Uterus (tissue), 2 donors: ENCODE results near the gene TMEM95.
A peak's percentile ranks its signal among the peaks of the same experiment; 100 is the strongest.

Experiments used
- CTCF ChIP-seq, 4 experiments: fragments of 200-600 bp in 2 of 4; fragments of 450-650 bp in 2 of 4; sonication (generic) in 2 of 4; IDR thresholded peaks; one replicate each; pipeline ENCODE4 v1.5.1; 2016 to 2019; ENCODE audit warnings: antibody characterized with exemption in 4 of 4, mild to moderate bottlenecking in 2 of 4, moderate library complexity in 1 of 4
- POLR2A ChIP-seq, 2 donors: fragments of 450-650 bp; IDR thresholded peaks; one replicate each; pipeline ENCODE4 v1.6.1; 2016; ENCODE audit warnings: antibody characterized with exemption in 2 of 2, mild to moderate bottlenecking in 1 of 2, moderate library complexity in 1 of 2

- peak in 1 of 4 experiments; percentile 11 for TF ChIP-seq CTCF (IDR thresholded peaks at IDR 0.05)
- peak in 1 of 2 donors; percentile 89 for TF ChIP-seq POLR2A (IDR thresholded peaks at IDR 0.05)
Measured at GRCh38 chr17:7404737-7405349, 49.9 kb downstream of the TMEM95 start.
